DMS53 (cell line): ENCODE measurements around the gene TDRD12.
A peak's percentile ranks its signal among the peaks of the same experiment; 100 is the strongest.
"Not testable (repeated sequence)": the region's sequence is repeated elsewhere in the genome, so short reads cannot be mapped to it uniquely, and the experiment has no call there.

Source experiments
- DNase-seq: peaks from one replicate; lab custom pipeline; 2025; lab: John Stamatoyannopoulos, UW

Gene TDRD12

DNA sequence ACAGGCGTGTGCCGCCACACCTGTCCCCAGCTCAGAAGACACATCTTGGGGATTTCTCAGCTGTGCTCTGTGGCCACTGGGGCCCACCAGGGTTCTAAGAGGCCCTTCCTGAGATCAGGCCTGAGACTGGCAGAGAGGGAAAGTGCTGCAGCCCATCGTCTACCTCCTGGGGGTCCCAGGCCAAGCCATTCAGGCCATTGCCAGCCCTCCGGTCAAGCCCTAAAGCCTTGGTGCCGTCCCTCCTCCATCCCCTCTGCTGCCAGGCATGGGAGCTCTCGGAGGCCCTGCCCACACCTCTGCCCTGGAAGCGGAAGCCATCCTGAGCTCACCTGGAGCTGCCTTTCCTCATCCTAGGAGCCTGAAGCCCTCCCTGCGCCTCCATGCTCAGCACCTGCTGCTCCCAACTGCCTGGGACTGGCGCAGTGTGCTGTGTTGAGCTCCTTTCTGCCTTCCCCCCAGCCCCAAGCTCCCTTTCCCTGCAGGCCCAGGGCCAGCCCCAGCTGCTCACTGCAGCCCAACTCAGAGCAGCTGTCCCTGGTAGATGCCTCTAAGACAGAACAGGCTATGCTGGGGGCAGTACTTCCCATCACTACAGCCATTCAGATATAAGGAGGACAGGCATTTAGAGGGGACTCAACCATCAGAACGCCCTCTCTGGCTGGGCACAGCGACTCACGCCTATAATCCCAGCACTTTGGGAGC is 147.1 kb downstream of the TDRD12 start:
- DNase-seq, result no peak

DNA sequence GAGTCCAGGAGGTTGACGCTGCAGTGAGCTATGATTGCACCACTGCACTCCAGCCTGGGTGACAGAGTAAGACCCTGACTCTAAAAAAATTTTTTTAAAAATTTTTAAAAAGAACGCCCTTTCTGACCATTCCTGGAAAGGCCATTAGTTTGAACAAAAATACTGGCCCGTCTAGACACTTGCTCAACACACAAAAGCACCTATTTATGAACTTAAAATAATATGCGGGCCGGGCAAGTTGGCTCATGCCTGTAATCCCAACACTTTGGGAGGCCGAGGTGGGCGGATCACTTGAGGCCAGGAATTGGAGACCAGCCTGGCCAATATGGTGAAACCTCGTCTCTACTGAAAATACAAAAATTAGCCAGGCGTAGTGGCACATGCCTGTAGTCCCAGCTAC is 147.9 kb downstream of the TDRD12 start:
- not testable (repeated sequence) for DNase-seq

DNA sequence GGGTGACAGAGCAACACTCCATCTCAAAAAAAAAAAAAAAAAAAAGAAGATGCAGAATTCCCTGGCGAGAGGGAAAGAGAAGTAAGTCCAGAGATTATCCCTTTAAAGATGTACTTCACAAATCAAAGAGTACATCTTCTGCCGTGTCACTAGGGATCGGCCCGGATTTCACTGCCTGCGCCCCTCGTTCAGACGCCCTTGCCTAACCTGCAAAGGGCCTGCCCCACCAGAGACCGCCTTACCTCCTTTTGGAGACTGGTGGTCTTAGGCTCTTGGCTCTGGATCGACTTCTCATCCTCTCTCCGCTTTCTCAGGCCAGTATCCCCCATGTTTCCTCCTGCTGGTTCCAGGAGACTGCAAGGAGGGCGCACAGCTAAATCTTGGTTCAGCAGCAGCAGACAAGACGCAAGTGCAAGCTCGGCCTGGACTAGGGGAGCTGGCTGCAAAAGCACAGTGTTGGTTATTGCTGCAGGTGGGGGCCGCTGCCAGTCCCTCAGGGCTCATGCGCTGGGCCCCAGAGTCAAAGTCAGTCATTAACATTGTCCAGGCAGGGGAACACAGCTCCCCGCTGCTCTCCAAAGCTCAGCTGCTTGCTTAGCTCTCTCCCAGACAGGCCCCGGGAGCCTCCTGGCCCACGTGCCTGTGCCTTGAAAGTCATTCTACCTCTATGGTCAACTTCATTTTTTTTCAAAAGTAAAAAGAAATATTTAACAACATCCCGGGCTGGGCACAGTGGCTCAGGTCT is 148.8 kb downstream of the TDRD12 start:
- no peak for DNase-seq

DNA sequence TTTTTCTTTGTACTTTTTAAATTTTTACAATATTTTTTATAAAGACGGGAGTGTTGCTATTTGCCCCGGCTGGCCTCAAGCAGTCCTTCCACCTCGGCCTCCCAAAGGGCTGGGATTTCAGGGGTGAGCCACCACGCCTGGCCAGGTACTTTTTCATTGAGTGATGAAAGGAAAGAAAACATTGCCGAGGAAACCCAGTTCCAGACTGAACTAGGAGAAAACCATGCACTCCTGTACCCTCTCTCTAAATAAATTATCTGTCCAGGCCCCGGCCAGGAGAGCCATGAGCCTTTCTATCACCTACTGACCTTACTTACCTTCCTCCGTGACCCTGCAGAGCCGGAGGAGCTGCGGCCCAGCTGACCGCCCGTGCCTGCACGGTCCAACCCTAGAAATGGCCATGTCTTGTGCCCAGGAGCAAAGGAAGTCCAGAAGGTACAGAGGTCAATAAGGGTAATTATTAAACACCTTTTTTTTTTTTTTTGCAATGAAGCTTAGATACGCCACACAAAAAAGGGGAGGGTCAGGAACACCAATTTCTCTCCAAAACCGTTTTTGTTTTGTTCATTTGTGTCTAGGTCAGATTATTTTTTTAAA is 149.9 kb downstream of the TDRD12 start, which contains the start of gene SLC7A9:
SLC7A9 (minus strand) TSS at position 399 of the 597 bp plus-strand sequence. CDS start 1,233 bp downstream, outside the sequence.
- DNase-seq, result peak; percentile 72

DNA sequence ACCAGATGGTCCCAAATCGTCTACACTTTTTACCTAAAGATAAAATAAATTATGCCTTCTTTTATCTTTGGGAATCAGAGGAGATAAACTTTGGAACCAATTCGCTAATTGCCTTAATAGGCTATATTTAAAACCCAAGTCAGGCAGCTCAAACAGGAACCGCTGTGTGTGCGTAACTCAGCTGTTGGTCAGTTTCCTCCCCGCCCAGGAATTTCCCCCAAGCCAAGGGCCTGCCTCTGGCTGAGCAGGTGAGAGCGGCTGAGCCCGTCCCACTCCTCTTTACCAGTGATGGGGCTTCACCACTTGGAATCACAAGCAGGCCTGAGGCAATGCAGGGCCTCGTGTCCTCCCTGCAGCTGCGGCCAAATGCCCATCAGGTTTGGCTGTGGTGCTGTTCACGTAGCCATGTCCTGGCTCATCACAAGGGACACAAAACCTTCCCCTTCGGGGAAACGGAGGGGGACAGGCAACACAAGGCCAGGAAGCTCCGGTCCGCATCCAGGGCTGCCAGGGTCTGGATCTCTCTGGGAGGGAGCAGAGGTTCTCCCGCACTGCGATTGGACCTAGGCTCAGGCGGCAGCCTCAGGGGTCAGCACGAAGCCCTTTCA is 150.5 kb downstream of the TDRD12 start:
- DNase-seq, result peak; percentile 77

DNA sequence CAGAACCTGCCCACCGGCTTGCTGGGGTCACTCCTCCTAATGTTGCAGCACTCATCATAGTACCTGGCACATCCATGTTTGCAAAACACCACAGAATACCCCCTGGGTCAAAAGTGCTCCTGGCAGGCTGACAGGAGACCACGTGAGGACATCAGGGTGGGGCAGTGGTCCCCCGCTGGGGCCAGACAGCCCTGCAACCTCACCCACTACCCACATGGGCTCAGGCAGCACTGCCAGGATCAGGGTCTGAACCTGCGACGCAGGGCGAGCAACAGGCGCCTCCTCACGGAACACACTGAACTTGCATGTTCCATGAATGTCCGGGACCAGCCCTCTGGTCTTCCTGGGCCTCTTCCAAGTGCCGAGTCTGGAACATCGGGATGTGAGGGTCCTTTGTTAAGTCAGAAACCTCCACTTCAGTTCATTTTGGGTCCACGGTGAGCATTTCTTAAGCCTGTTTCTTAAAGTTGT is 151.4 kb downstream of the TDRD12 start:
- no peak for DNase-seq

DNA sequence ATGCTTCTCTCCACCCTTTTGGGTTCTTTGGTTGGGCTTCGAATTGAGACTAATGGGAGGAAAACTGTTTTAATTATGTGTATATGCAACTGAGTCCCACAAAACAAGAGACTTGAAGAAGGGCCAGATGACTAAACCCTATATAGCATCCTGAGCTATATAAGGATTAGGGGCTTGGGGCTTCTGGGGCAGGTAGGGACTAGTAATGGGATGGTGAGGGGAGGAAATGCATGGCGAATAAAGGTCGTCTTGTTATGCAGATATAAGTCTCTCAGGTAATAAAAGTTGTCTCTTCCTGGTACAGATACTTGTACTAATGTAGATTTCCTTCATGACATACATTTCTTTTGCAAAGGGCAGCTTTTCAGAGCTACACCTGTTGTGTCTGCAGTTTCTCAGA is 152.8 kb downstream of the TDRD12 start:
- no peak for DNase-seq

DNA sequence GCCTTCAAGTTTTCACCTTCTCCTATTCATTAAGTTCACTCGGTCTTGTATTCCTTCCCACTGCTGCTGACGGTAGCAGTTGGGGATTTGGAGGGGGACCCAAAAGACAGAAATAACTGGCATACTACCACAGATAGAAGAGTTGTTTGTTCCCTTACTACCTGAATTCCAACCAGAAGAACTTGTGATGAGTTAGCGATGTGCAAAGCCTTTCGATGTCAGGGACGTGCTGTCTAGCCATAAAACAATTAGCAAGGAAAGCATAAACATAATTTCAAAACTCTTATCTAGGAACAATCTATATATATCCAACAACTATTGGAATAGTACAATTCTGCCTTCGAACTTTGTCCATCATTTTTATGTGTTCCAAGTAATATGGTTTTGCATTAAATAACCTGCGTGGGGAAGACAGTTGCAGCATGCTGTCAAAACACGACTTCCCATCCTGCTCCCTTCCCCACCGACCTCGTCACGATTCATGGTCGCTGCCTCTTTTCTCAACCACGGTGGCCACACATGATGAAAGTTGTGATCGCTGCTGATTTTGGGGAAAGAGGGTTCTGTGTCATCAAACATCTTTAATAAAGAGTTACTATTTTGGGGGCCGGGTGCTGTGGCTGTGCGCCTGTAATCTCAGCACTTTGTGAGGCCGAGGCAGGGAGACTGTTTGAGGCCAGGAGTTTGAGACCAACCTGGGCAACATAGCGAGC is 153.8 kb downstream of the TDRD12 start:
- DNase-seq, result no peak

DNA sequence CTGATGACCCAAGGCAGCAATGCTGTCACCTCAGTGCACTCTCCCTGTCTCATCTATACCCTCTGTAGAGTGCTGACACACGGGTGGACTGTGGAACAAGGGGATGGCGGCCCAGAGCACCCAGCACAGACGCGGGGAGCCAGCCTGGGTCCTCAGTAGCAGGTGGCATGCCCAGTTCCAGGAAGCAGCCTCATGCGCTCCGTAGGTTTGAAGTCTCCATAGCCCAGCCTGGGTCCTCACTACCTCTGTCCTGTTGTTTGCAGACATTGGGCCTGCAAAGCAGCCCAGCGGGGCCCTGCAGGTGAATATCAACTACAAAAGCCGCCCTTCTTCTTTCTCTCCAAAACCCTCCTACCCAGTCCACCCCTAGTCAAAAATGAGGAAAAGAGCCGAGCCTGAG is 155.0 kb downstream of the TDRD12 start:
- DNase-seq, result no peak

DNA sequence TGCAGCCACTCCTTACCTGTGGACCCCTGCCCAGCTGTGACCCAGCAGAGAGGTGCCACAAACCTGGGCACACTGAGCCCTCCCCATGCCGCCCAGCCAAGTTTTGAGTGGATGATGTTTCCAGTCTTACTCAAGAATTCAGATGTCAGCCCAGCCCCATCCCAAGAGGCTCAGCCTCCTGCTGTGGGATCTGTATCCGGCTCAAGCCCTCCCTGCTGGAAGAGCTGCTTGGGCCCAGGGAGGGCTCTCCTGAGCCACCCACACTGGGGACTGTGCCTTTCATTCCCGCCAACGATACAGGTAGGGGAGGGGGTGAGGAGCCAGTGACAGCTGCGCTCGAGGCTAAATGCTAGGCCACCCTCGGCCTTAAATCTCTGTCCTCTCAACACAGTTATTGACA is 155.9 kb downstream of the TDRD12 start:
- DNase-seq, result no peak

DNA sequence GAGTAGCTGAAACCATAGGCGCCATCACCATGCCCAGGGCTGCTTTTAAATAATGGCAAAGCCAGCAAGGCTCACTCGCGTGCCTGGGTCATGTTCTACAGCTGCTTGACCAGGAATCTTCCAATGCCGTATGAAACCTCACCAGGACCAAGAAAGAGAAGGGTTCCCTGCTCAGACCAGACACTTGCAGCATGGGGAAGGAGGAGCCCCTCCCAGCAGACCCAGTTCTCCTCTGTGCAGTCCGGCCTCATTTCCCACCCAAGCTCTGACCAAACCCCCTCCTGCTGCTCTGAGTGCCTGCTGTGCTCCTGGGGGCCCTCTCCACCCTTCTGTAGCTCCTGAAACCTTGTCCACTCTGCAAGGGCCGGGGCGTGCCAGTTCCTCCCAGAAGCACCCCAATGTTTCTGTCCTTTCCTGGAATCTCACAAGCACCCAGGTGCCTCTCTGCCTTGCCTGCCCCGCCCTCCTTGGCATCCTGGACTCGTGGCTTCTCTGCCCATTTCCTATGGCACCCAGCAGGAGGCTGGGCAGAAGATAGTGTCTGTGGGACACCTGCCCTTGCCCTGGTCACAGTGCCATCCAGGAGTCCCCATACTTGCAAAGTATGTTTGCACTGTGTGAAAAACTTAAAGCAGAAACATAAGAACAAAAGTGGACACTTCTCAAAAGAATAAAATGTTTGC is 156.8 kb downstream of the TDRD12 start:
- no peak for DNase-seq

DNA sequence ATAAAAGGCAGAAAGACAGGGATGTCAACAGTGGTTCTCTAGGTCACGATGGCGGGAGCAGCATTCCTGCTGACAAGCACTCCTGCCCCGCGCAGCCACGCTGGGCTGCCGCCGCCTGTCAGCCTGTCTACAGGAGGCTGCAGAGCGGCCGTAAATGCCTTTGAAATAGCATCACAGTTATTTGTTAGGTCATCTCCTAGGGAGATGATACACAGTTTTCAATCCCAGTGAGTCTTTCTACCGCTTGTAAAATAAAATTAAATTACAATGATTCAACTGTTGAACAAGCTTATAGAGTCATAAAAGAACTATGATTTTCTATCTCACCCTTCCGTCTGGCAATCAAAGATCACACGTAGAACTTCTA is 157.3 kb downstream of the TDRD12 start:
- no peak for DNase-seq
